Hematopoietic multipotent progenitor cell treated with erythropoietin and hydrocortisone succinate and interleukin-3 and kit ligand, for 4 days (in vitro differentiated cells): ENCODE data around the gene RYR3.
A peak's percentile ranks its signal among the peaks of the same experiment; 100 is the strongest.
"Not testable (repeated sequence)": the region's sequence is repeated elsewhere in the genome, so short reads cannot be mapped to it uniquely, and the experiment has no call there.

Experiments used
- DNase-seq: peaks from one replicate; pipeline ENCODE4 v3.0.0-alpha.2; 2015

RYR3 gene

GRCh38 chr15:33517944-33518343 is 207.2 kb downstream of the RYR3 start:
- DNase-seq = peak; percentile 82

- DNase-seq = no peak
Measured at GRCh38 chr15:33518421-33518820, 207.7 kb downstream of the RYR3 start.

- DNase-seq = no peak
Measured at GRCh38 chr15:33524274-33524673, 213.5 kb downstream of the RYR3 start.

- DNase-seq = no peak
Measured at GRCh38 chr15:33526532-33526931, 215.8 kb downstream of the RYR3 start.

- no peak for DNase-seq
Measured at GRCh38 chr15:33533197-33533596, 222.4 kb downstream of the RYR3 start.

GRCh38 chr15:33534642-33535041 is 223.9 kb downstream of the RYR3 start:
- DNase-seq = no peak

- peak; percentile 5 for DNase-seq
Measured at GRCh38 chr15:33535135-33535534, 224.4 kb downstream of the RYR3 start.

GRCh38 chr15:33539825-33540573 is 229.2 kb downstream of the RYR3 start:
- no peak for DNase-seq

GRCh38 chr15:33543957-33544356 is 233.2 kb downstream of the RYR3 start:
- no peak for DNase-seq

- no peak for DNase-seq
Measured at GRCh38 chr15:33545866-33546265, 235.1 kb downstream of the RYR3 start.

GRCh38 chr15:33547876-33548275 is 237.1 kb downstream of the RYR3 start:
- DNase-seq = peak; percentile 79

GRCh38 chr15:33551860-33552259 is 241.1 kb downstream of the RYR3 start:
- no peak for DNase-seq

- DNase-seq = no peak
Measured at GRCh38 chr15:33553157-33553556, 242.4 kb downstream of the RYR3 start.

- peak; percentile 33 for DNase-seq
Measured at GRCh38 chr15:33559207-33559890, 248.6 kb downstream of the RYR3 start.

GRCh38 chr15:33561407-33561806 is 250.6 kb downstream of the RYR3 start:
- DNase-seq = no peak

GRCh38 chr15:33561967-33562366 is 251.2 kb downstream of the RYR3 start:
- DNase-seq = no peak

GRCh38 chr15:33565094-33565493 is 254.3 kb downstream of the RYR3 start:
- no peak for DNase-seq

GRCh38 chr15:33567652-33568051 is 256.9 kb downstream of the RYR3 start:
- DNase-seq = no peak

GRCh38 chr15:33569036-33569435 is 258.3 kb downstream of the RYR3 start:
- DNase-seq = no peak

GRCh38 chr15:33577911-33578310 is 267.1 kb downstream of the RYR3 start:
- DNase-seq = not testable (repeated sequence)

GRCh38 chr15:33580526-33580925 is 269.8 kb downstream of the RYR3 start:
- DNase-seq = no peak

- no peak for DNase-seq
Measured at GRCh38 chr15:33581032-33581431, 270.3 kb downstream of the RYR3 start.

GRCh38 chr15:33584797-33585196 is 274.0 kb downstream of the RYR3 start:
- DNase-seq = no peak
